ENCODE data around the gene VGF. TPM values are rescaled to one million over a fixed set of nuclear protein-coding genes. Genes with fewer than 3 reads are reported as not detected.
A peak's percentile ranks its signal among the peaks of the same experiment; 100 is the strongest.

Gene VGF
- polyA plus RNA-seq, 1 experiment: 0.16 TPM

DNA sequence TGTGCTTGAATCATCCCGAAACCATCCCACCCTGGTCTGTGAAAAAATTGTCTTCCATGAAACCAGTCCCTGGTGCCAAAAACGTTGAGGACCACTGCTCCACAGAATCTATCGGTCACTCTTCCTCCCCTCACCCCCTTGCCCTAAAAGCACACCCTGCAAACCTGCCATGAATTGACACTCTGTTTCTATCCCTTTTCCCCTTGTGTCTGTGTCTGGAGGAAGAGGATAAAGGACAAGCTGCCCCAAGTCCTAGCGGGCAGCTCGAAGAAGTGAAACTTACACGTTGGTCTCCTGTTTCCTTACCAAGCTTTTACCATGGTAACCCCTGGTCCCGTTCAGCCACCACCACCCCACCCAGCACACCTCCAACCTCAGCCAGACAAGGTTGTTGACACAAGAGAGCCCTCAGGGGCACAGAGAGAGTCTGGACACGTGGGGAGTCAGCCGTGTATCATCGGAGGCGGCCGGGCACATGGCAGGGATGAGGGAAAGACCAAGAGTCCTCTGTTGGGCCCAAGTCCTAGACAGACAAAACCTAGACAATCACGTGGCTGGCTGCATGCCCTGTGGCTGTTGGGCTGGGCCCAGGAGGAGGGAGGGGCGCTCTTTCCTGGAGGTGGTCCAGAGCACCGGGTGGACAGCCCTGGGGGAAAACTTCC is 39.2 kb downstream of the VGF start:
- ChIA-PET CTCF (interaction anchor here (0.7 to 2.1 kb wide), 6 partner anchors 11 to 67 kb away, joined by 3 to 12 read pairs (median 6); no protein-coding TSS in a partner anchor), POLR2A (interaction anchor here (0.6 to 2.4 kb wide), 12 partner anchors 9 to 393 kb away, joined by 3 to 23 read pairs (median 5); partner anchors contain the start of genes TRIM56 and VGF)
- TF ChIP-seq, protein P1, sequence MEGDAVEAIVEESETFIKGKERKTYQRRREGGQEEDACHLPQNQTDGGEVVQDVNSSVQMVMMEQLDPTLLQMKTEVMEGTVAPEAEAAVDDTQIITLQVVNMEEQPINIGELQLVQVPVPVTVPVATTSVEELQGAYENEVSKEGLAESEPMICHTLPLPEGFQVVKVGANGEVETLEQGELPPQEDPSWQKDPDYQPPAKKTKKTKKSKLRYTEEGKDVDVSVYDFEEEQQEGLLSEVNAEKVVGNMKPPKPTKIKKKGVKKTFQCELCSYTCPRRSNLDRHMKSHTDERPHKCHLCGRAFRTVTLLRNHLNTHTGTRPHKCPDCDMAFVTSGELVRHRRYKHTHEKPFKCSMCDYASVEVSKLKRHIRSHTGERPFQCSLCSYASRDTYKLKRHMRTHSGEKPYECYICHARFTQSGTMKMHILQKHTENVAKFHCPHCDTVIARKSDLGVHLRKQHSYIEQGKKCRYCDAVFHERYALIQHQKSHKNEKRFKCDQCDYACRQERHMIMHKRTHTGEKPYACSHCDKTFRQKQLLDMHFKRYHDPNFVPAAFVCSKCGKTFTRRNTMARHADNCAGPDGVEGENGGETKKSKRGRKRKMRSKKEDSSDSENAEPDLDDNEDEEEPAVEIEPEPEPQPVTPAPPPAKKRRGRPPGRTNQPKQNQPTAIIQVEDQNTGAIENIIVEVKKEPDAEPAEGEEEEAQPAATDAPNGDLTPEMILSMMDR (IDR thresholded peaks at IDR 0.05; ENCODE audit: low read depth, low read length): no peak
- Histone ChIP-seq H3K27me3 (ENCODE audit: control insufficient read depth, insufficient read depth, low read length) (no peaks in the 10 kb centered on the region), H3K4me3 (ENCODE audit: low read depth, low read length) (no peak overlapping the region), H3K27ac (ENCODE audit: low read depth, low read length) (peak overlapping the region; percentile 89), H3K9me3 (ENCODE audit: control insufficient read depth, insufficient read depth, low read length) (peaks cover 8% of the 10 kb centered on the region)
- no peak for DNase-seq (ENCODE audit: low read depth, low spot score)

GRCh38 chr7:101124376-101125056 is 40.9 kb downstream of the VGF start:
- no peak overlapping the region for H3K4me3 ChIP-seq (ENCODE audit: low read depth, low read length)
- TF ChIP-seq, protein P1 (IDR thresholded peaks at IDR 0.05; ENCODE audit: low read depth, low read length): no peak
- peak; percentile 59 for DNase-seq (ENCODE audit: low read depth, low spot score)
- H3K9me3 ChIP-seq (ENCODE audit: control insufficient read depth, insufficient read depth, low read length): peaks cover 4% of the 10 kb centered on the region; the same call in 1 of the 2 replicates
- CTCF ChIA-PET: interaction anchor here (0.6 to 2.2 kb wide), 6 partner anchors 13 to 154 kb away, joined by 3 to 14 read pairs (median 5); no protein-coding TSS in a partner anchor
- H3K27me3 ChIP-seq (ENCODE audit: control insufficient read depth, insufficient read depth, low read length): no peaks in the 10 kb centered on the region
- H3K27ac ChIP-seq (ENCODE audit: low read depth, low read length): peak overlapping the region; percentile 98
- POLR2A ChIA-PET: no interaction called here

DNA sequence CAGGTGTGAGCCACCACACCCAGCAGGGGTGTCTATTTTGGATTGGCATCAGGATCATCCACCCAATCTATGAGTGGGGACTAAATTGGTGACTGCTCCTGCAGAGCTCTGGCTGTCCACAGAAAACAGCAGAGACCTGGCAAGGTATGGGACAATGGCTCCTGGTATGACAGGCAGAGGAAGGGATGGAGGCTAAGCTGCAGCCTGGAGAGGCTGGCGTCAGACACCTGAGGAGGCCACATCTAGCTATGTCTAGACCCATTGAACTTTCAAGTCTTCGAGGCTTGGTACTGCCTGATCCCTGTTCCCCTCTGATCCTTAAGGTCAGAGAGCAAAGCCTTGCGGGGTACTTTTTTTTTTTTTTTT is 41.7 kb downstream of the VGF start:
- DNase-seq (ENCODE audit: low read depth, low spot score): no peak
- no peaks in the 10 kb centered on the region for H3K27me3 ChIP-seq (ENCODE audit: control insufficient read depth, insufficient read depth, low read length)
- CTCF ChIA-PET: interaction anchor here (0.9 to 2.2 kb wide), 6 partner anchors 14 to 65 kb away, joined by 3 to 14 read pairs (median 8); no protein-coding TSS in a partner anchor
- no peak overlapping the region for H3K27ac ChIP-seq (ENCODE audit: low read depth, low read length)
- TF ChIP-seq, protein P1 (IDR thresholded peaks at IDR 0.05; ENCODE audit: low read depth, low read length): no peak
- POLR2A ChIA-PET: interaction anchor here (2.1 kb wide), 1 partner anchor 10 kb away, joined by 12 read pairs; no protein-coding TSS in a partner anchor
- peaks cover 4% of the 10 kb centered on the region; the same call in 1 of the 2 replicates for H3K9me3 ChIP-seq (ENCODE audit: control insufficient read depth, insufficient read depth, low read length)
- H3K4me3 ChIP-seq (ENCODE audit: low read depth, low read length): no peak overlapping the region

- Histone ChIP-seq H3K27ac (ENCODE audit: low read depth, low read length) (peak overlapping the region; percentile 99), H3K27me3 (ENCODE audit: control insufficient read depth, insufficient read depth, low read length) (no peaks in the 10 kb centered on the region), H3K4me3 (ENCODE audit: low read depth, low read length) (no peak overlapping the region), H3K9me3 (ENCODE audit: control insufficient read depth, insufficient read depth, low read length) (peaks cover 1% of the 10 kb centered on the region; the same call in 1 of the 2 replicates)
- ChIA-PET POLR2A (interaction anchor here (1.6 to 2.1 kb wide), 3 partner anchors 11 to 38 kb away, joined by 11 to 13 read pairs (median 12); partner anchors contain the start of gene TRIM56), CTCF (interaction anchor here (0.6 to 2.2 kb wide), 7 partner anchors 15 to 248 kb away, joined by 3 to 10 read pairs (median 3); partner anchors contain the start of gene SRRT)
- TF ChIP-seq, protein P1 (IDR thresholded peaks at IDR 0.05; ENCODE audit: low read depth, low read length): no peak
- DNase-seq (ENCODE audit: low read depth, low spot score): no peak
Measured at GRCh38 chr7:101122933-101123702, 42.3 kb downstream of the VGF start.

All from AG04450 (cell line).